ENCODE results near the gene HOXB9.

HOXB9 gene

DNA sequence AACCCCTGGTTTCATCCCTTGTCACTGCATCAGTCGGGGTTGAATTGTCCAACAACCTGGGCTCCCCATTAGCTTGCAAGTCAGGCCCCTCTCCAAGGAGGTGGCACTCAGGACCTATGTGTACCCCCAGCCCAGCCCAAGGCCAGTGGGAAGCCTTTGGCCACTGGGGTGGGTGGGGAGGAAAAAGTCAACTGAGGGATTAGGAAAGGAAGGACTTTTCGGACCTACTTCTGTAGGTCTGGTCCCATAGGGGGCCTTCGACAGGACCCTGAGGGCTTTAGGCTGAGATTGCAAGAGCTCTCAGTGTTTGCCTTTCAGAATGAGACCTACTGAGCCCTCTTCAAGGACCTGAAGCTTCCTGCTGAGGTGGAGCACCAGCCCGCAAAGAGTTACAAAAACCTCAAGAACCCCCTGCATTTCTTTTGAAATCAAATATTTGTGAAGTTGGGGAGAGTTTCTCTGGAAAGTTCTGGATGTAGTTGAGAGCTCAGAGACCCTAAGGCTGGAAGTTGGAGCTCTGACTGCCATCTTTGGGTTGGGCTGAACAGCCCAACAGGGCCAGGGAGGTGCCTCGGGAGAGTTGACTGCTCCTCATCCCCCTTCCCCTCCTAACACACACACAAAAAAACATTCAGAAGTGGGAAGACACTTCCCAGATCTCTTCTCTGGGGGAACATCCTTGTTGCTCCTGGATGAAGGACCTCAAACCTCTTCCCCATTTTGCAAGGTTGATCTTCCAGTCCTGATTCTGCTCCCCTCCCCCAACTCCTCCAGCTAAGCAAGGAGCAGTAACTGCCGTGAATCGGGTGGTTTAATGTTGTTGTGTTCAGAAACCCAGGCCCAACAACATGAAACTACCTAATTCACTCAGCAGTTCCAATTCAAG is 5.8 kb upstream of the HOXB9 start:
- Histone ChIP-seq H3K27me3 (ENCODE audit: control insufficient read depth in 1 of 2, insufficient read depth in 1 of 2, low read length in 2 of 2) (peaks cover 100% of the 10 kb centered on the region in 2 experiments), H2BK5ac (ENCODE audit: low read depth, low read length, poor library complexity, severe bottlenecking) (no peak overlapping the region), H3K4me3 (ENCODE audit: insufficient read depth in 1 of 2, low read depth in 1 of 2, low read length in 2 of 2) (no peak overlapping the region), H2BK120ac (ENCODE audit: low read depth, low read length) (no peak overlapping the region), H3K9me3 (ENCODE audit: control insufficient read depth, low read length) (peaks cover 6% of the 10 kb centered on the region), H3K4ac (ENCODE audit: low read depth in 1 of 2, low read length in 2 of 2) (no peak overlapping the region), H2AFZ (ENCODE audit: low read depth, low read length) (no peak overlapping the region), H2AK5ac (ENCODE audit: low read length, severe bottlenecking) (no peak overlapping the region), H4K91ac (ENCODE audit: low read length) (no peak overlapping the region), H2BK15ac (ENCODE audit: low read depth, poor library complexity, severe bottlenecking) (no peak overlapping the region), H2BK12ac (ENCODE audit: low read length in 2 of 2) (no peak overlapping the region), H3K18ac (ENCODE audit: low read depth in 1 of 2, low read length in 2 of 2) (no peak overlapping the region), H3K23ac (ENCODE audit: low read length in 2 of 2) (no peak overlapping the region), H3K9ac (ENCODE audit: low read length) (no peak overlapping the region), H4K8ac (ENCODE audit: low read length) (no peak overlapping the region), H3K14ac (ENCODE audit: low read length in 2 of 2) (no peak overlapping the region), H3K27ac (ENCODE audit: low read length, poor library complexity, severe bottlenecking) (no peak overlapping the region), H3K4me2 (ENCODE audit: low read length, poor library complexity, severe bottlenecking) (no peak overlapping the region), H3K79me1 (replicated peaks; ENCODE audit: low read length, poor library complexity, severe bottlenecking) (no peaks in the 10 kb centered on the region), H3K4me1 (ENCODE audit: control insufficient read depth, insufficient read depth, low read depth, low read length) (peaks cover 6% of the 10 kb centered on the region), H3K36me3 (ENCODE audit: control insufficient read depth in 1 of 2, insufficient read depth in 2 of 2, low read depth in 1 of 2, low read length in 2 of 2) (no peaks in the 10 kb centered on the region)
- WGBS, result 67% methylated on average over 6 of the region's 7 CpGs
- no peak for DNase-seq

DNA sequence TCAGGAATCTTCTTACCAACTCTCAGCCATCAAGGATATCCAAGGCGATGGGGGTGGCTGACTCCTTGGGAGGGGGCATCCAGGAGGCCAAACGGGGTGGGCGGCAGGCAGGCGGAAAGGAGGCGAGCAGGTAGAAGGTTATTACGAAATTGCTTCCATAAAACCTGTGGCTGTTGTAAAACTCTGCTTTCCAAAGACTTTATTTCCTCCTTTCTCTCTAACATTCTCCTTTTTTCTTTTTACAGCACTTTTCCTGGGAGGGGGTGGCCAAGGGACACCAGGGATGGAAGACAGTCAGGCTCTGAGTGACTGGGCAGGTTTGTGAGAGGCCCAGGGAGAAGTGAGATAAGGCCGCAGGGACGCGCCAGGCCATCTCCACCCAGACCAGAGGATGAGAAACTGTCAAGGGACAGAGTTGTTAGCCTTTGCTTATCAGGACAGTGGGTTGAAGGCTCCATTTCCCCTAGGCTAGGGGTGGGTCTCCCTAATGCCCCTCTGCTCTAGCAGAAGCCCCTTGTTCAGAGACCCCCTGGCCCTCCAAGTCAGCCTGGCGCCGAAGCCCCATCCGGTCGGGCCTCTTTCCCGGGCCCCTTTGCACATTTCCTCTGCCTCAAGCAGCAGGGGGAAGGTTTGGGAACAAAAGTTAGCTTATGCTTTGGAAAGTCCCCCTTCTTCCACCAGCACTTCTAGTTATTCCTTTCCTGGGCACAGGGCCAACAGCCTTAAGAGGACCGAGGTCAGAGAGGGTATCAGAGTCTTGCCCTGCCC is 5.0 kb upstream of the HOXB9 start:
- Histone ChIP-seq H2AK5ac (ENCODE audit: low read length, severe bottlenecking) (no peak overlapping the region), H2AFZ (ENCODE audit: low read depth, low read length) (no peak overlapping the region), H2BK5ac (ENCODE audit: low read depth, low read length, poor library complexity, severe bottlenecking) (no peak overlapping the region), H3K23ac (ENCODE audit: low read length in 2 of 2) (no peak overlapping the region), H3K14ac (ENCODE audit: low read length in 2 of 2) (no peak overlapping the region), H3K4me2 (ENCODE audit: low read length, poor library complexity, severe bottlenecking) (no peak overlapping the region), H3K27me3 (ENCODE audit: control insufficient read depth in 1 of 2, insufficient read depth in 1 of 2, low read length in 2 of 2) (peaks cover 96 to 100% of the 10 kb centered on the region in 2 experiments), H2BK120ac (ENCODE audit: low read depth, low read length) (no peak overlapping the region), H3K9ac (ENCODE audit: low read length) (no peak overlapping the region), H3K9me3 (ENCODE audit: control insufficient read depth, low read length) (peaks cover 6% of the 10 kb centered on the region), H2BK15ac (ENCODE audit: low read depth, poor library complexity, severe bottlenecking) (no peak overlapping the region), H3K4me3 (ENCODE audit: insufficient read depth in 1 of 2, low read depth in 1 of 2, low read length in 2 of 2) (no peak overlapping the region), H4K91ac (ENCODE audit: low read length) (no peak overlapping the region), H3K27ac (ENCODE audit: low read length, poor library complexity, severe bottlenecking) (no peak overlapping the region), H2BK12ac (ENCODE audit: low read length in 2 of 2) (no peak overlapping the region), H3K4me1 (ENCODE audit: control insufficient read depth, insufficient read depth, low read depth, low read length) (peaks cover 12% of the 10 kb centered on the region), H3K79me1 (replicated peaks; ENCODE audit: low read length, poor library complexity, severe bottlenecking) (no peaks in the 10 kb centered on the region), H3K4ac (ENCODE audit: low read depth in 1 of 2, low read length in 2 of 2) (no peak overlapping the region), H3K18ac (ENCODE audit: low read depth in 1 of 2, low read length in 2 of 2) (no peak overlapping the region), H3K36me3 (ENCODE audit: control insufficient read depth in 1 of 2, insufficient read depth in 2 of 2, low read depth in 1 of 2, low read length in 2 of 2) (no peaks in the 10 kb centered on the region), H4K8ac (ENCODE audit: low read length) (no peak overlapping the region)
- 42% methylated on average over 14 of the region's 15 CpGs for WGBS
- DNase-seq, result no peak

DNA sequence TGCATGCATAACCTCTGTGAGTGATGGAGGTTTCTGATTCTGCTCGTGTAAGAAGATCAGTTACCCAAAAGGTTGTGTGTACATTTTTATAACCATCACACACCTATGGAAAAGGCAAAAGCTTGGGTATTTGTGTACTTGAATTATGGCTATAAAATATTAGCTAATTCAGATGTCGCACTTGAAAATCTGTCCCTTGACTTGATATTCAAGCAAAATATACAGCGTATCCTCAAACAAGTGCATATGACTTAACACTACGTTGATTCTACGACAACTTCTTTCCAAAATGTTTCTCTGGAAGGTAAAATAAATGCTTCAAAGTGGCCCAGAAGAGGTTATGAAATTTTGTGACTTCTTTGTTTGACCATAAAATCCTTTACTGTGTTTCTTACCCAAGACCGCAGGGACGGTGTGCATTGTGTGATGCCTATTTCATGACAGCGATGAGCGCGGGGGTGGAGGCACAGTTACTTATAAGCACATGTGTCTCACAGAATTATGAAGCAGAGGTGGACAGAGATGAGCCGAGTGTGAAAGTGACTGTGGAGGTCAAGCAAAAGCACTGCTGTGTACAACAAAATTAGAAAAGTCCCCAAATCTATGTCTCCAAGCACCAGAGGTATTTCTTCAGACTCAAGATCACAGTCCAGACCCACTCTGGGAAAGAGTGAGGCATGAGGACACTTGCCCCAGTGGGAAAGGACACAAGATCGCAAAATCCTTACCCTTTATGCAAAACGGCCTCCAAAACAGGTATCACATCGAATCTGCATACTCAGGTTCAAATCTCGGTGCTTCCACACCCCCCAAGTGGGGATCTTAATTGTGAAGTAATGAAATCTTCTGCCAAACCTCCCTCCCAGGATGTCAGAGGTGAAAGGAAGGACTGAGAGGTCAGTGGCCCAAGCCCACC is 4.1 kb upstream of the HOXB9 start:
- no peak overlapping the region for H4K91ac ChIP-seq (ENCODE audit: low read length)
- no peak overlapping the region for H2BK120ac ChIP-seq (ENCODE audit: low read depth, low read length)
- H3K18ac ChIP-seq (ENCODE audit: low read depth in 1 of 2, low read length in 2 of 2), result no peak overlapping the region
- H2BK5ac ChIP-seq (ENCODE audit: low read depth, low read length, poor library complexity, severe bottlenecking), result no peak overlapping the region
- H3K4ac ChIP-seq (ENCODE audit: low read depth in 1 of 2, low read length in 2 of 2), result no peak overlapping the region
- no peak overlapping the region for H3K23ac ChIP-seq (ENCODE audit: low read length in 2 of 2)
- WGBS, result 85% methylated on average over 10 of the region's 15 CpGs
- no peak overlapping the region for H2AFZ ChIP-seq (ENCODE audit: low read depth, low read length)
- no peak overlapping the region for H3K27ac ChIP-seq (ENCODE audit: low read length, poor library complexity, severe bottlenecking)
- H3K79me1 ChIP-seq (replicated peaks; ENCODE audit: low read length, poor library complexity, severe bottlenecking), result no peaks in the 10 kb centered on the region
- peaks cover 95 to 98% of the 10 kb centered on the region in 2 experiments for H3K27me3 ChIP-seq (ENCODE audit: control insufficient read depth in 1 of 2, insufficient read depth in 1 of 2, low read length in 2 of 2)
- no peak overlapping the region for H3K9ac ChIP-seq (ENCODE audit: low read length)
- H2BK15ac ChIP-seq (ENCODE audit: low read depth, poor library complexity, severe bottlenecking), result no peak overlapping the region
- no peaks in the 10 kb centered on the region for H3K36me3 ChIP-seq (ENCODE audit: control insufficient read depth in 1 of 2, insufficient read depth in 2 of 2, low read depth in 1 of 2, low read length in 2 of 2)
- no peak for DNase-seq
- H3K4me1 ChIP-seq (ENCODE audit: control insufficient read depth, insufficient read depth, low read depth, low read length), result peaks cover 20% of the 10 kb centered on the region
- no peak overlapping the region for H3K14ac ChIP-seq (ENCODE audit: low read length in 2 of 2)
- H2AK5ac ChIP-seq (ENCODE audit: low read length, severe bottlenecking), result no peak overlapping the region
- no peak overlapping the region for H4K8ac ChIP-seq (ENCODE audit: low read length)
- H3K4me3 ChIP-seq (ENCODE audit: insufficient read depth in 1 of 2, low read depth in 1 of 2, low read length in 2 of 2), result no peak overlapping the region
- no peak overlapping the region for H2BK12ac ChIP-seq (ENCODE audit: low read length in 2 of 2)
- H3K9me3 ChIP-seq (ENCODE audit: control insufficient read depth, low read length), result peaks cover 6% of the 10 kb centered on the region
- H3K4me2 ChIP-seq (ENCODE audit: low read length, poor library complexity, severe bottlenecking), result no peak overlapping the region

All from mesenchymal stem cell (in vitro differentiated cells and primary cell).